Upper lobe of right lung (tissue), 1 donor: ENCODE data around the gene PXDN. TPM values are rescaled to one million over a fixed set of nuclear protein-coding genes. Genes with fewer than 3 reads are reported as not detected.
"Not testable (repeated sequence)": the region's sequence is repeated elsewhere in the genome, so short reads cannot be mapped to it uniquely, and the experiment has no call there.

ENCODE experiments used
- ATAC-seq: fragments of 200-7000 bp; cut with Tn5 transposase; one replicate; pipeline ENCODE4 v1.9.1; 2020; ENCODE audit warnings: mild to moderate bottlenecking, moderate library complexity
- DNase-seq: peaks from one replicate; pipeline ENCODE4 v3.0.0-alpha.2; 2020
- H3K27ac ChIP-seq: fragments of 200-600 bp; one replicate; pipeline ENCODE4 v1.8.0; 2022
- H3K27me3 ChIP-seq: fragments of 200-600 bp; one replicate; pipeline ENCODE4 v1.8.0; 2022; ENCODE audit warnings: mild to moderate bottlenecking
- H3K36me3 ChIP-seq: fragments of 200-600 bp; one replicate; pipeline ENCODE4 v1.8.0; 2022
- H3K4me1 ChIP-seq: fragments of 200-600 bp; one replicate; pipeline ENCODE4 v1.8.0; 2022
- H3K4me3 ChIP-seq: fragments of 200-600 bp; one replicate; pipeline ENCODE4 v1.8.0; 2022; ENCODE audit warnings: mild to moderate bottlenecking
- H3K9me3 ChIP-seq: fragments of 200-600 bp; one replicate; pipeline ENCODE4 v1.8.0; 2022
- intact Hi-C: fragments of 100-400 bp; cut with DNase I; formaldehyde crosslinking; loops from one replicate; pipeline ENCODE4 v1.11.0; 2022
- total RNA-seq: library from RNA; stranded (reverse); fragmentation: NEBNext Ultra II Directional; extraction: Animal tissue kit (Norgen Biotek cat#: 25700); gene quantifications from one replicate; pipeline ENCODE4 v1.2.1, GENCODE V29; 2021
- TF ChIP-seq, protein P1 (sequence below): fragments of 200-600 bp; IDR thresholded peaks from one replicate; pipeline ENCODE4 v1.8.0; 2022; ENCODE audit warnings: antibody characterized with exemption
- donor health status: DM: no; HTN: yes; CAD: no; lungs with severe emphysema.

PXDN gene
- total RNA-seq, 1 donor from 2014 or later = 58.4 TPM

GRCh38 chr2:1767939-1768691, 23.8 kb upstream of the PXDN start:
- Histone ChIP-seq H3K9me3 (no peaks in the 10 kb centered on the region), H3K27ac (no peak overlapping the region), H3K27me3 (no peaks in the 10 kb centered on the region), H3K36me3 (no peaks in the 10 kb centered on the region), H3K4me1 (peaks cover 7% of the 10 kb centered on the region), H3K4me3 (no peak overlapping the region)
- intact Hi-C loops = no loop called here
- TF ChIP-seq, protein P1, sequence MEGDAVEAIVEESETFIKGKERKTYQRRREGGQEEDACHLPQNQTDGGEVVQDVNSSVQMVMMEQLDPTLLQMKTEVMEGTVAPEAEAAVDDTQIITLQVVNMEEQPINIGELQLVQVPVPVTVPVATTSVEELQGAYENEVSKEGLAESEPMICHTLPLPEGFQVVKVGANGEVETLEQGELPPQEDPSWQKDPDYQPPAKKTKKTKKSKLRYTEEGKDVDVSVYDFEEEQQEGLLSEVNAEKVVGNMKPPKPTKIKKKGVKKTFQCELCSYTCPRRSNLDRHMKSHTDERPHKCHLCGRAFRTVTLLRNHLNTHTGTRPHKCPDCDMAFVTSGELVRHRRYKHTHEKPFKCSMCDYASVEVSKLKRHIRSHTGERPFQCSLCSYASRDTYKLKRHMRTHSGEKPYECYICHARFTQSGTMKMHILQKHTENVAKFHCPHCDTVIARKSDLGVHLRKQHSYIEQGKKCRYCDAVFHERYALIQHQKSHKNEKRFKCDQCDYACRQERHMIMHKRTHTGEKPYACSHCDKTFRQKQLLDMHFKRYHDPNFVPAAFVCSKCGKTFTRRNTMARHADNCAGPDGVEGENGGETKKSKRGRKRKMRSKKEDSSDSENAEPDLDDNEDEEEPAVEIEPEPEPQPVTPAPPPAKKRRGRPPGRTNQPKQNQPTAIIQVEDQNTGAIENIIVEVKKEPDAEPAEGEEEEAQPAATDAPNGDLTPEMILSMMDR = no peak
- ATAC-seq = no peak
- no peak for DNase-seq

DNA sequence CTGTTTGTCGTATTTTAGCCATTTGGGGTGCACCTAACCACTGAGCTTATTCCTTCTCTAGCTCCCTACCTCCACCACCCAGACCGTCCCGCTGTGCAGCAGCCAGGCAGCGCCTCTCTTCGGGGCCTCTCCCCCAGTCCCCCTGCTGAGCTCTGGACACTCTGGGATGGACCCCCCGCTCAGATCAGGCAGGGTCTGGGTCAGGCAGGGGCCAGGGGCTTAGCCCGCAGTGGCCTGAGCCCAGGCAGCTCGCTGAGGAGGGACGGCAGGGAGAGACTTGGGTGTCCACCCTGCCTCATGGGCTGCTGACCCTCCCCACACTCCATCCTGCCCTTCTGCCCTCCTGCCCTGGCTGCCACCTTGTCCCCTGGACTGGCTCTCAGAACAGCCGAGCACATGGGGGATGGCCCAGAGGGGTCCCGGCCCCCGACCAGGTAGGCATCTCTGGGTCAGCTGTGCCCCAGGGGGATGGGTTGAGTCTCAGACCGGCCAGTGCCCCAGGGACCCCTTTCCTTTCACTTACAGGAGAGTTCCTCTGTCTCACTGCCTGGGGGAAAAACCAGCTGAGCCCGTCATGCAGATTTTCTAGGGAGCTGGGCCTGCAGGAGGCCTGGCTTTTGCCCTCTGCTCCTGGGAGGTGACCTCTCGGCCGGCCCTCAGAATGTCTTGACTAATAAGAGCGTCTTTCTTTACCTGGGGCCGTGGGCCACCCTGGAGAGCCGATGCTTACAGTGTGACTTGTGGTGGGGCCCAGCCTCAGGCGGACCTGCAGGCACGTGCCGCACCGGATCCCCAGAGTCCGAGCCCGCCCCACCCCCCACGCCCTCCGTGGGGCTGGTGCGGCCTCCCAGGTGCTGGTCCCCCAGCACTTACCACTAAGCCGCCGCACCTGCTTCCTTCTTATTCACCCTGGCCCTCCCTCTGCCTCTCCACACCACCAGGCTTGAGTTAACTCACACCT, 22.8 kb upstream of the PXDN start:
- no peaks in the 10 kb centered on the region for H3K36me3 ChIP-seq
- intact Hi-C loops = no loop called here
- H3K4me1 ChIP-seq = no peaks in the 10 kb centered on the region
- DNase-seq (no peak), ATAC-seq (peak; percentile 13)
- H3K9me3 ChIP-seq = no peaks in the 10 kb centered on the region
- H3K4me3 ChIP-seq = no peak overlapping the region
- TF ChIP-seq, protein P1 = no peak
- no peak overlapping the region for H3K27ac ChIP-seq
- H3K27me3 ChIP-seq = no peaks in the 10 kb centered on the region

- no peak overlapping the region for H3K4me3 ChIP-seq
- H3K4me1 ChIP-seq = no peaks in the 10 kb centered on the region
- H3K36me3 ChIP-seq = no peaks in the 10 kb centered on the region
- intact Hi-C loops = no loop called here
- TF ChIP-seq, protein P1 = no peak
- ATAC-seq = no peak
- no peak for DNase-seq
- H3K9me3 ChIP-seq = no peaks in the 10 kb centered on the region
- H3K27me3 ChIP-seq = no peaks in the 10 kb centered on the region
- H3K27ac ChIP-seq = no peak overlapping the region
Measured at GRCh38 chr2:1766425-1766824, 22.1 kb upstream of the PXDN start.

DNA sequence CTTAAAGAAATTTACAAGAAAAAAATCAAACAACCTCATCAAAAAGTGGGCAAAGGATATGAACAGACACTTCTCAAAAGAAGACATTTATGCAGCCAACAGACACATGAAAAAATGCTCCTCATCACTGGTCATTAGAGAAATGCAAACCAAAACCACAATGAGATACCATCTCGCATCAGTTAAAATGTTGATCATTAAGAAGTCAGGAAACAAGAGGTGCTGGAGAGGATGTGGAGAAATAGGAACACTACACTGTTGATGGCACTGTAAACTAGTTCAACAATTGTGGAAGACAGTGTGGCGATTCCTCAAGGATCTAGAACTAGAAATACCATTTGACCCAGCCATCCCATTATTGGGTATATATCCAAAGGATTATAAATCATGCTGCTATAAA, 20.9 kb upstream of the PXDN start:
- intact Hi-C loops, H3K36me3 ChIP-seq, H3K4me1 ChIP-seq, H3K27me3 ChIP-seq, H3K4me3 ChIP-seq, ATAC-seq, H3K27ac ChIP-seq, DNase-seq, H3K9me3 ChIP-seq: not testable (repeated sequence)

DNA sequence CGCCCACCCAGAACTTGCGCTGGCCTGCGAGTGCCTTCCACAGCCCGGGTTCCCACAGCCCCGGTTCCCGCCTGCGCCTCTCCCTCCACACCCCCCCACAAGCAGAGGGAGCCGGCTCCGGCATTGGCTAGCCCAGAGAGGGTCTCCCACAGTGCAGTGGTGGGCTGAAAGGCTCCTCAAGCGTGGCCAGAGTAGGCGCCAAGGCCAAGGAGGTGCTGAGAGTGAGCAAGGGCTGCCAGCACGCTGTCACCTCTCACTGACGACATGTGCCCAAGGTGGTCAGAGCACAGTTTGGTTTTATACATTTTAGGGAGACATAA, 15.3 kb upstream of the PXDN start:
- Histone ChIP-seq H3K27me3 (no peaks in the 10 kb centered on the region), H3K36me3 (no peaks in the 10 kb centered on the region), H3K4me3 (no peak overlapping the region), H3K4me1 (peaks cover 4% of the 10 kb centered on the region), H3K27ac (no peak overlapping the region), H3K9me3 (no peaks in the 10 kb centered on the region)
- DNase-seq (no peak), ATAC-seq (no peak)
- intact Hi-C loops = no loop called here
- TF ChIP-seq, protein P1 = no peak
